ENCODE results near the gene CIPC.

The CIPC gene

DNA sequence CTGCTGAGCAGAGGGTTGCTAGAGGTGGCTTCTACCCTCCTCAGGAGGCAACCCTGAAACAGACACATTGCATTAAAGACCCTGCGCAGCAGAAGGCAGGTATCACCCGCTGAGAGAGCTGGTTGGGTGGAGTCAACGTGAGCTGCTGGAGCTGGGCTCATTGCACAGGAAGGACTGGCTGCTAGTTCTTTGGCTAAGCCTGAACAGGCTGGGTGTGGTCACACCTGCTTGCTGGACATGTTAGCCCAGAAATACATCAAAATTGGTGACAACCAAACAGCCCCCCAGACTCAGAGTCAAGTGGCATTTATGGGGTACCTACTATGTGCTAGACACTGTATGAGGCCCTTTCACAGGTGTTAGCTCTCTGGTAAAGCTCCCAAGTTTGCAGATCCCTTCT lies 35.8 kb upstream of the CIPC start:
- no peak for DNase-seq (ENCODE audit: low read depth in 1 of 2, low spot score in 1 of 2)
- no peak overlapping the region for H3K27ac ChIP-seq (replicated peaks)
- no peak overlapping the region for H3K4me3 ChIP-seq (replicated peaks; ENCODE audit: insufficient read depth, low read length)
- no peak for TF ChIP-seq CTCF (IDR thresholded peaks at IDR 0.05; ENCODE audit: insufficient read depth, low read length)
- TF ChIP-seq POLR2AphosphoS5 (IDR thresholded peaks at IDR 0.05; ENCODE audit: low read depth): no peak
- TF ChIP-seq SPI1 (IDR thresholded peaks at IDR 0.05; ENCODE audit: borderline replicate concordance, low read depth): no peak
- no peak for TF ChIP-seq GABPA (IDR thresholded peaks at IDR 0.05; ENCODE audit: low read depth)
- no peak for TF ChIP-seq REST (IDR thresholded peaks at IDR 0.05; ENCODE audit: insufficient replicate concordance, low read depth)
- no peaks in the 10 kb centered on the region for H3K27me3 ChIP-seq (ENCODE audit: insufficient read depth, poor library complexity, severe bottlenecking)

DNA sequence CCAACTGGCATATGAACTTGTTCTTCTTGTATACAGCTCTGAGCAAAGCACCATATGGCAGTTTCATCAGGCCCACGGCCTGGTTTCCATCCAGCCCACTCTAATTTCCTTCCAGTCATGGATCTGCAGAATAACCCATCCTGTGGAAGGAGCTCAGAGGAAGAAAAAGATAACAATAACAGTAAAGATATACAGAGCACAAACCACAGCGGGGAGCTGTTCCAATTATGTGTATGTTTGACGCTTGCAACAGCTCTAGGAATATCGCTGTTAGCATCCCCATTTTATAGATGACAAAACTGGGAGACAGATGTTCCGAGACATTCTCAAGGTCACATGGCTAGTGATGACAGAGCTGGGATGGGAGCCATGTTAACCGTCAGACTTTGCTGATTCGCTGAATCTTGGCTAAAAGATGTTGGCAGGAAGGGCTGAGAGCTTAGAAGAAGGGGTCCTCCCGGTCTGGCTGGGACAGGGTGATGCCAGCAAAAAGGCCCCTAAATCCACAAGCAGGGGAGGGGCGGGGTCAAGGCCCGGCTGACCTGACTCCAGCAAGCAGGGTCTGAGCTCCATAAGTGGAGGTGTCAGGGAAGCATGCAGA lies 34.4 kb upstream of the CIPC start:
- no peak for TF ChIP-seq POLR2AphosphoS5 (IDR thresholded peaks at IDR 0.05; ENCODE audit: low read depth)
- TF ChIP-seq CTCF (IDR thresholded peaks at IDR 0.05; ENCODE audit: insufficient read depth, low read length): no peak
- TF ChIP-seq GABPA (IDR thresholded peaks at IDR 0.05; ENCODE audit: low read depth): no peak
- TF ChIP-seq REST (IDR thresholded peaks at IDR 0.05; ENCODE audit: insufficient replicate concordance, low read depth): no peak
- no peak for TF ChIP-seq SPI1 (IDR thresholded peaks at IDR 0.05; ENCODE audit: borderline replicate concordance, low read depth)
- no peaks in the 10 kb centered on the region for H3K27me3 ChIP-seq (ENCODE audit: insufficient read depth, poor library complexity, severe bottlenecking)
- no peak overlapping the region for H3K4me3 ChIP-seq (replicated peaks; ENCODE audit: insufficient read depth, low read length)
- H3K27ac ChIP-seq (replicated peaks): no peak overlapping the region
- no peak for DNase-seq (ENCODE audit: low read depth in 1 of 2, low spot score in 1 of 2)

DNA sequence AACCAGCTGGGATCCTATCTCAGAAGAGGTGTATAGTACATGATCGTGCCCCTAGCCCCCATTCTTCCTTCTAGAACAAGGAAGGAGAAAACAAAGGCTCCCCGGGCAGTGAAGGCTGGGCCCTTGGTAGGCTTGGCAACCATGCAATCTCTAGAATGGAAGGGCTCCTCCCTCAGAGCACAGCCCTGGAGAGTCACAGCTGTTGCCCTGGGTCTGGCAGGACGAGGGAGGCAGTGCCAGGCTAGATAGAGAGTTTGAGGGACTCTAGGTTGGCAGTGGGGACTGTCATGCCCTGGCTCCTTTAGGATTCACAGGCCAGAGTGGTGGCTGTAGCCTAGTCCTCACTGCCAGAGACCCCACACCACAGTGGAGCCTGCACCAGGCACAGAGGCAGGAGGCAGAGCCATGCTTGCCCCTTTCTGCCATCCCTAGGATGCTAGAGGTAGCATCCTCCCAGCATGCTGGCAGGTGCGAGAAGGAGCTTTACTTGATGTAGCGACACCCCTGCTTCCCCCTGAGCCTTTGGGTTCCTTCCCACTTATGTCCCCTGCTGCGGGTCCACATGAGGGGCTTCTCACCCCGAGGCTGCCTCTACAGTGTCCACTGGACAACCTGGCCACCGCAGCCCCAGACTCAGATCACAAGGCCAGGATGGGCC lies 33.4 kb upstream of the CIPC start:
- TF ChIP-seq CTCF (IDR thresholded peaks at IDR 0.05; ENCODE audit: insufficient read depth, low read length) (no peak), POLR2AphosphoS5 (IDR thresholded peaks at IDR 0.05; ENCODE audit: low read depth) (no peak), GABPA (IDR thresholded peaks at IDR 0.05; ENCODE audit: low read depth) (no peak), SPI1 (IDR thresholded peaks at IDR 0.05; ENCODE audit: borderline replicate concordance, low read depth) (no peak), REST (IDR thresholded peaks at IDR 0.05; ENCODE audit: insufficient replicate concordance, low read depth) (no peak)
- no peak for DNase-seq (ENCODE audit: low read depth in 1 of 2, low spot score in 1 of 2)
- Histone ChIP-seq H3K27me3 (ENCODE audit: insufficient read depth, poor library complexity, severe bottlenecking) (no peaks in the 10 kb centered on the region), H3K27ac (replicated peaks) (no peak overlapping the region), H3K4me3 (replicated peaks; ENCODE audit: insufficient read depth, low read length) (no peak overlapping the region)

All from HL-60 (cell line).